Esophagus muscularis mucosa (tissue), 4 donors: ENCODE data around the gene UGT1A5.

Experiments
- EP300 ChIP-seq: sonication (generic); formaldehyde crosslinking; IDR thresholded peaks from one replicate; pipeline ENCODE4 v1.6.1; 2017; ENCODE audit warnings: antibody characterized with exemption
- POLR2A ChIP-seq: fragments of 450-650 bp; IDR thresholded peaks from one replicate; pipeline ENCODE4 v1.6.1; 2017; ENCODE audit warnings: antibody characterized with exemption, moderate library complexity, mild to moderate bottlenecking, low read depth
- POLR2AphosphoS5 ChIP-seq, 2 donors: sonication (generic); formaldehyde crosslinking; IDR thresholded peaks; one replicate each; pipeline ENCODE4 v1.6.1; 2017; ENCODE audit warnings: antibody characterized with exemption in 2 of 2
- TF ChIP-seq, protein P1 (sequence below), 3 experiments: fragments of 200-600 bp in 2 of 3; fragments of 450-650 bp in 1 of 3; sonication (generic) in 2 of 3; IDR thresholded peaks; one replicate each; pipeline ENCODE4 v1.5.1; 2017 to 2019; ENCODE audit warnings: antibody characterized with exemption in 3 of 3, mild to moderate bottlenecking in 2 of 3, moderate library complexity in 1 of 3

GRCh38 chr2:233773854-233774253 is 61.1 kb downstream of the UGT1A5 start:
- no peak for TF ChIP-seq POLR2A
- TF ChIP-seq, protein P1, sequence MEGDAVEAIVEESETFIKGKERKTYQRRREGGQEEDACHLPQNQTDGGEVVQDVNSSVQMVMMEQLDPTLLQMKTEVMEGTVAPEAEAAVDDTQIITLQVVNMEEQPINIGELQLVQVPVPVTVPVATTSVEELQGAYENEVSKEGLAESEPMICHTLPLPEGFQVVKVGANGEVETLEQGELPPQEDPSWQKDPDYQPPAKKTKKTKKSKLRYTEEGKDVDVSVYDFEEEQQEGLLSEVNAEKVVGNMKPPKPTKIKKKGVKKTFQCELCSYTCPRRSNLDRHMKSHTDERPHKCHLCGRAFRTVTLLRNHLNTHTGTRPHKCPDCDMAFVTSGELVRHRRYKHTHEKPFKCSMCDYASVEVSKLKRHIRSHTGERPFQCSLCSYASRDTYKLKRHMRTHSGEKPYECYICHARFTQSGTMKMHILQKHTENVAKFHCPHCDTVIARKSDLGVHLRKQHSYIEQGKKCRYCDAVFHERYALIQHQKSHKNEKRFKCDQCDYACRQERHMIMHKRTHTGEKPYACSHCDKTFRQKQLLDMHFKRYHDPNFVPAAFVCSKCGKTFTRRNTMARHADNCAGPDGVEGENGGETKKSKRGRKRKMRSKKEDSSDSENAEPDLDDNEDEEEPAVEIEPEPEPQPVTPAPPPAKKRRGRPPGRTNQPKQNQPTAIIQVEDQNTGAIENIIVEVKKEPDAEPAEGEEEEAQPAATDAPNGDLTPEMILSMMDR (IDR thresholded peaks at IDR 0.05), result no peak
- TF ChIP-seq EP300, result no peak
- no peak for TF ChIP-seq POLR2AphosphoS5 (IDR thresholded peaks at IDR 0.05)
